GM12891 (cell line): Measurements from ENCODE around the gene RAG1.

Source experiments
- POLR2A ChIP-seq: IDR thresholded peaks from 2 replicates; pipeline ENCODE4 v1.6.1; 2011; ENCODE audit warnings: low read depth, low read length, control low read depth
- TAF1 ChIP-seq: IDR thresholded peaks from 2 replicates; pipeline ENCODE4 v1.6.1; 2011; ENCODE audit warnings: low read depth, low read length, control low read depth

DNA sequence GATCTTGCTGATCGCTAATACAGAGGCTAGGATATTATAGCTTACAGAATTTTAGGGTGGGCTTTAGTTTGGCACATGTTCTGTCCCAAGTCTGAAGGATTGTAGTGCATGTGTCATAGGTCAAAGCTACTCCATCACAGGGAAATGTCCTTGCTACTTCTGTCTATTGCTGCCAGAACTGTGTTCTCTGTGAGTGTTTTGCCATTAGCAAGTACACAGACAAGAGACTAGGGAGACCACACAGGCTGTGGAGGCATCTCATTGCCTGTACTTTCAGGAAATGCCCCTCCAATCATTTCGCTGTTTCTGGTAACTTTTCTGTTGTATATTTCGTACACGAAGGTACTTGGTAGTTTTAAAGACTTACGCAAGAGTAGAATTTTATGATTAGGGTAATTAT lies 55.7 kb downstream of the RAG1 start:
- TF ChIP-seq POLR2A (no peak), TAF1 (no peak)
